HG03066 (cell line): ENCODE data around the gene ACAP2.
A peak's percentile ranks its signal among the peaks of the same experiment; 100 is the strongest.
"Not testable (repeated sequence)": the region's sequence is repeated elsewhere in the genome, so short reads cannot be mapped to it uniquely, and the experiment has no call there.

Experiments
- ATAC-seq: cut with Tn5 transposase; IDR thresholded peaks from one replicate; pipeline ENCODE4 v1.9.1; 2021; ENCODE audit warnings: low read depth; ENCODE audit not compliant: unreplicated experiment

Gene ACAP2

DNA sequence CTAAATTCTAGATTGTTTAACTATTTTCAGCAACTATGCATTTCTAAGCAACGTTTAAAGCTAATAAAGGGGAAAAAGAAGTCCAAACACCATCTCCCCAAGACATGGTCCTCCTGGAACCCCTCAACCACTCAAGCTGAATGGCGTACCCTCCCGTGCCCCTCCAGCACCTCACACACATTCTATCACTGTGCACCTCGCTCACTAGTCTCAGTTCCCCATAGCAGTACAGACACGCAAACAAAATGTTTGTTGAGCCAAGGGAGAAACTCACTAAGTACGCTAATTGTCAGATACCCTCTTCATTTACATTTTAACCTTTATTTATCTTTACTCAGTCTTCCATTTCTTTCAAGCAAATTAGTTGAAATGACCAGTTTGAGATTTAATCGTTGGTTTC is 48.8 kb downstream of the ACAP2 start:
- peak; percentile 62 for ATAC-seq

- ATAC-seq, result no peak
Measured at GRCh38 chr3:195388380-195388779, 54.4 kb downstream of the ACAP2 start.

- no peak for ATAC-seq
Measured at GRCh38 chr3:195386739-195387138, 56.1 kb downstream of the ACAP2 start.

DNA sequence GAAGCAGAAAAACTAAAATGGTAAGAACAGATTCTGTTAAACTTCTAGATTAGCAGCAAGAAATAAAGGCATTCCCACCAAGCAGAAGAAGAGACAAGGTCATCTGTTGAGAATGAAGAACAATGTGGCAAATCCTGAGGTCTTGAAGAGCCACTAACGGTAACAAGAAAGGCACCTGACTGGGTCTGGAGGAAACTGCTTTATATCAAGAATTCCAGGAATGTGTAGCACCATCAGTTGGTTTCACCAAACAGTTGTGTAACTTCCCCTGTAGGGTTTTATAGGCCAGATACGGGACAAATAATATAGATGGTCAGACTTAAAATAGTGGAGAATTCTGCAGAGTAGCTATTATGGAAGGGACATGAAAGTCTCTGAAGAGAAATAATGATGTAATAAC is 57.3 kb downstream of the ACAP2 start:
- no peak for ATAC-seq

- no peak for ATAC-seq
Measured at GRCh38 chr3:195384952-195385351, 57.9 kb downstream of the ACAP2 start.

- ATAC-seq, result no peak
Measured at GRCh38 chr3:195372220-195372619, 70.6 kb downstream of the ACAP2 start.

DNA sequence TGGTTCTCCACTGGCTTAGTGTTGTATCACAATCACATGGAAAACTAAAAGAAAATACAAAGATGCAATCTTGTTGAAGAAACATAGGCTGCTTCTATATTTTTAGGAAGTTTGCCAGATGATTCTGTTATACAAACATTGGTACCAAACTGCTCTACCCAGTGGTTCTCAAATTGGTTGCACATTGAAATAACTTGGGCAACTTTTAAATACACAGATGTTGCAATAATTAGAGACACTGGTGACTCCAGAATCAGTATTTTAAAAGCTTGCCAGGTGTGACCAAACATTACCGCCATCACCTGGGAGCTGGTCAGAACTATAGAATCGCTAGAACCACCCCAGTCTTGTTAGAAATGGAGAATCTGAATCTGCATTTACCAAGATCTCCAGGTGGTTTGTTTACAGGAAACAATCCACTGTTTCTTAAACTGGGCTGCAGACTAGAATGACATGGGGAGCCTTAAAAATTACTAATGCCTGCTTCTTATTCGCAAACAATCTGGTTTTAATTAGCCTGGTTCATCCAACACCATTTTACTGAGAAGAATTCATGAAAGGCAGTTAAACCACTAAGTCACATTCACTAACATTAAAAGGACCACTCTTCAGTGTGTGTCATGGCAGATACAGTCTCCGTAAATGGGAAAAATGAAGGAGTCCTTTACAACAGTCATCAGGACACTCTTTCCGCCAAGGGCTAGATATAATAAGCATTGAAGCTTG is 76.5 kb downstream of the ACAP2 start:
- ATAC-seq, result no peak

DNA sequence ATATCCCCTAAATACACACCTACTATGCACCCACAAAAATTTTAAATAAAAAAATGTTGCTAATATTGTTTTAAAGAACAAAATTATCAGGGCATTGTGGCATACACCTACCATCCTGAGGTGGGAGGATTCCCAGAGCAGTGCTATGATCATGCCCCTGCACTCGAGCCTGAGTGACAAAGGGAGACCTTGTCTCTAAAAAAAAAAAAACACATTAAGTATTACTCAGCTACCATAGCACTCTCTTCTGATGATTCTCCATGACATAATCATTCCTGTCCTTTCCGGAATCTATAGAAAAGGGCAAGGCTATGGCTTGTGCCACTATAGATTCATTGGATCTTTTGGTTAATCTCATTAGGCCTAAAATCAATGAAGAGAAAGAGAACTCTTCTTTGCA is 77.4 kb downstream of the ACAP2 start:
- ATAC-seq, result no peak

GRCh38 chr3:195357797-195358196 is 85.0 kb downstream of the ACAP2 start:
- not testable (repeated sequence) for ATAC-seq

- no peak for ATAC-seq
Measured at GRCh38 chr3:195356151-195357086, 86.4 kb downstream of the ACAP2 start.

GRCh38 chr3:195354009-195354408 is 88.8 kb downstream of the ACAP2 start:
- ATAC-seq, result not testable (repeated sequence)

DNA sequence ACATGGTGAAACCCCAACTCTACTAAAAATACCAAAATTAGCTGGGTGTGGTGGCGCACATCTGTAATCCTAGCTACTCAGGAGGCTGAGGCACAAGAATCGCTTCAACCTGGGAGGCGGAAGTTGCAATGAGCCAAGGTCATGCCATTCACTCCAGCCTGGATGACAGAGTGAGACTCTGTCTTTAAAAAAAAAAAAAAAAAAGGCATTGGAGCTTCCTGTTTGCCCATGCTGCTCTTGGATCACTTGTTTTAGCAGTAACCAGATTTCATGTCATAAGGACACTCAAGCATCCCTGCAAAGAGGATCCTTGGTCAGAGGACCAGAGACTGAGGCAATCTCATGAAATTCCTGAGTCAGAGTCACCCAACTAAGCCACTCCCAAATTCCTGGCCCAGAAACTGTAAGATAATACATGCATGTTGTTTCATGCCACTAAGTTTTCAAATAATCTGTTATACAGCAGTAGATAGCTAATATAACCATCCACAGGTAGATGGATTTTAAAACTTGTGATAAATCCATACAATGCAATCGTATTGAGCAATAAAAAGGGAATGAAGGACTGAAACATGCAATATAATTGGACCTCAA is 89.8 kb downstream of the ACAP2 start:
- no peak for ATAC-seq

GRCh38 chr3:195348426-195349115 is 94.2 kb downstream of the ACAP2 start:
- ATAC-seq, result no peak

GRCh38 chr3:195337747-195338146 is 105.1 kb downstream of the ACAP2 start:
- no peak for ATAC-seq

DNA sequence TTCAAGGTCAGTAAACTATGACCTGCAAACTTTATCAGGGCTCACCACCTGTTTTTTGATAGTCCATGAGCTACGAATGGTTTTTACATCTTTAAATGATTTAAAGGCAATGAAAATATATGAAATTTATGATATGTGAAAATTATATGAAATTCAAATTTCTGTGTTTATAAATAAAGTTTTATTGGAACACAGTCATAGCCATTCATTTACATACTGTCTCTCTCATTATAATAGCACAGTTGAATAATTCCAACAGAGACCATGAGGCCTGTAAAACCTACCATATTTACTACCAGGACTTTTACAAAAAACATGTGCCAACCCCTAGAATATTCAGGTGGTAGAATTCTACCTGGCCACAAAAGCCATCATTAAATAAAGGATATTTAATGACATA is 107.9 kb downstream of the ACAP2 start:
- no peak for ATAC-seq

DNA sequence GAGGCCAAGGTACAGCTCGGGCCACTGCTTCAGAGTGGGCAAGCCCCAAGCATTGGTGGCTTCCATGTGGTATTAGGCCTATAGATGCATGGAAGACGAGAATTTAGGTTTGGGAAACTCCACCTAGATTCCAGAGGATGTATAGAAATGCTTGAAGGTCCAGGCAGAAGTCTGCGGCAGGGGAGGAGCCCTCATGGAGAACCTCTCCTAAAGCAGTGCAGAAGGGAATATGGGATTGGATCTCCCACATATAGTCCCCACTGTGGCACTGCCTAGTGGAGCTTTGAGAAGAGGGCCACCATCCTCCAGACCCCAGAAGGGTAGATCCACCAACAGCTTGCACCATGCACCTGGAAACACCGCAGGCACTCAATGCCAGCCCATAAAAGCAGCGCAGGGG is 123.8 kb downstream of the ACAP2 start:
- no peak for ATAC-seq

- no peak for ATAC-seq
Measured at GRCh38 chr3:195312714-195313113, 130.1 kb downstream of the ACAP2 start.

GRCh38 chr3:195307711-195308110 is 135.1 kb downstream of the ACAP2 start:
- no peak for ATAC-seq

GRCh38 chr3:195306369-195306768 is 136.5 kb downstream of the ACAP2 start:
- ATAC-seq, result no peak

GRCh38 chr3:195302431-195302830 is 140.4 kb downstream of the ACAP2 start:
- ATAC-seq, result no peak

DNA sequence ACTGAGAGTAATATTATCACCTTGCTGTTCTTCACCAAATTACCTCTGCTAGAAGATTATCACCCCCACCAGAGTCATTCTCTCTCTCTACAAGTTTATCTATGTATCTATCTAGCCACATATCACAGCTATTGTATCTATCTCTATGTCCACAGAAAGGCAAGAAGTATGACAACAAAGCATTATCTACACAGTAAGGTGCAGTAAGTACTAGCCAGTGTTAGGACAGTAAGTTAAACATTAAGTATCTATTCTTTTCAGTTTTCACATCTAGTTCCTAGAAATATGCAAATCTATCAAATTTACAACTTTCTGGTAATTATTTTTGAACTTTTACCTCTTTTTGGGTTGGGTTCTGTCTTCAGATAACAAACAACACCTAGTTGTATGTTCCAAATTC is 145.4 kb downstream of the ACAP2 start:
- peak; percentile 86 for ATAC-seq
